GM12891 (cell line): Measurements from ENCODE around the gene SORCS1.

ENCODE experiments used
- POLR2A ChIP-seq: IDR thresholded peaks from 2 replicates; pipeline ENCODE4 v1.6.1; 2011; ENCODE audit warnings: low read depth, low read length, control low read depth
- POLR2AphosphoS5 ChIP-seq: IDR thresholded peaks from 2 replicates; pipeline ENCODE4 v1.6.1; 2011; ENCODE audit warnings: low read depth, low read length, control low read depth

GRCh38 chr10:107118866-107119265 lies 45.6 kb downstream of the SORCS1 start:
- TF ChIP-seq POLR2A (no peak), POLR2AphosphoS5 (no peak)
